Pancreas (tissue), 10 donors: Measurements from ENCODE around the gene RASAL3. TPM values are rescaled to one million over a fixed set of nuclear protein-coding genes. Genes with fewer than 3 reads are reported as not detected.

Experiments
- ATAC-seq, 4 donors: fragments of 200-7000 bp; cut with Tn5 transposase; one replicate each; pipeline versions ENCODE4 v1.8.0 to v1.9.1; 2020; ENCODE audit warnings: mild to moderate bottlenecking in 4 of 4, moderate library complexity in 4 of 4
- DNase-seq, 6 donors: peaks; one replicate each; pipeline ENCODE4 v3.0.0-alpha.2; 2020
- FAIRE-seq: peaks from 2 replicates; lab custom pipeline; 2012; peaks lifted over from hg19 to GRCh38; lab: Jason Lieb, UNC
- H3K27ac ChIP-seq, 4 donors: fragments of 200-600 bp; sonication (generic); 1 replicate in 3 of 4; 2 replicates in 1 of 4; pipeline versions ENCODE4 v1.5.0 to v1.8.0; 2020
- H3K27me3 ChIP-seq, 4 donors: fragments of 200-600 bp; one replicate each; pipeline ENCODE4 v1.8.0; 2021
- H3K36me3 ChIP-seq, 3 donors: fragments of 200-600 bp; sonication (generic) in 1 of 3; one replicate each; pipeline versions ENCODE4 v1.5.0 to v1.8.0; 2020 to 2021
- H3K4me1 ChIP-seq, 3 donors: fragments of 200-600 bp; one replicate each; pipeline ENCODE4 v1.8.0; 2021
- H3K4me3 ChIP-seq, 4 donors: fragments of 200-600 bp; sonication (generic) in 2 of 4; one replicate each; pipeline versions ENCODE4 v1.5.0 to v1.8.0; 2020 to 2021
- H3K9me3 ChIP-seq, 4 donors: fragments of 200-600 bp; one replicate each; pipeline ENCODE4 v1.8.0; 2021
- WGBS, 2 donors: extraction: QIAGEN DNeasy Blood & Tissue Kit; methylation state at CpG; one replicate each; pipeline ENCODE4 v1.1.7; 2013; 5-methylcytosine and 5-hydroxymethylcytosine counted together
- intact Hi-C, 3 donors: fragments of 100-400 bp; cut with DNase I; formaldehyde crosslinking; loops; one replicate each; pipeline versions ENCODE4 v1.11.1 to v1.14.2; 2022
- polyA plus RNA-seq, 2 donors: library from polyadenylated mRNA; stranded (reverse); fragments of 200-250 nt; gene quantifications; one replicate each; pipeline ENCODE4 v1.2.3, GENCODE V29; 2013
- total RNA-seq, 6 donors: library from RNA; stranded (reverse); fragmentation: NEBNext Ultra II Directional in 4 of 6; extraction: Animal tissue kit (Norgen Biotek cat#: 25700) in 4 of 6; gene quantifications; one replicate each; pipeline versions ENCODE4 v1.2.1 to v1.2.4, GENCODE V29; 2021 to 2023
- TF ChIP-seq, protein P1 (sequence below), 4 donors: fragments of 200-600 bp; sonication (generic) in 3 of 4; IDR thresholded peaks; one replicate each; pipeline versions ENCODE4 v1.5.0 to v1.8.0; 2021; ENCODE audit warnings: antibody characterized with exemption in 4 of 4
- donor health status: healthy with polysubstance abuse.
- donor health status: DM: no; HTN: no; CAD: no; lungs with moderate emphysema.
- donor health status: DM: no; HTN: no; CAD: no.
- donor health status: control.
- donor health status: control.
- donor health status: Bipolar disorder and iron deficiency.
- donor health status: DM: yes; HTN: yes; CAD: no.
- donor health status: DM: no; HTN: no; CAD: no.
- donor health status: DM: no; HTN: no; CAD: no.
- donor health status: DM: yes; HTN: yes; CAD: no.

The RASAL3 gene
- total and polyA plus RNA-seq, 8 donors: 0.83 to 7.5 (median 1.7) TPM

GRCh38 chr19:15424692-15425272 lies 39.6 kb downstream of the RASAL3 start:
- peak in 2 of 6 donors; percentile 26 to 82 for DNase-seq
- Histone ChIP-seq H3K27ac (no peak overlapping the region), H3K9me3 (no peaks in the 10 kb centered on the region), H3K4me1 (peaks cover 0 to 2% (median 0%) of the 10 kb centered on the region in 3 donors), H3K27me3 (no peaks in the 10 kb centered on the region), H3K36me3 (peaks cover 0 to 44% (median 15%) of the 10 kb centered on the region in 3 donors), H3K4me3 (no peak overlapping the region)
- FAIRE-seq: no peak
- TF ChIP-seq, protein P1, sequence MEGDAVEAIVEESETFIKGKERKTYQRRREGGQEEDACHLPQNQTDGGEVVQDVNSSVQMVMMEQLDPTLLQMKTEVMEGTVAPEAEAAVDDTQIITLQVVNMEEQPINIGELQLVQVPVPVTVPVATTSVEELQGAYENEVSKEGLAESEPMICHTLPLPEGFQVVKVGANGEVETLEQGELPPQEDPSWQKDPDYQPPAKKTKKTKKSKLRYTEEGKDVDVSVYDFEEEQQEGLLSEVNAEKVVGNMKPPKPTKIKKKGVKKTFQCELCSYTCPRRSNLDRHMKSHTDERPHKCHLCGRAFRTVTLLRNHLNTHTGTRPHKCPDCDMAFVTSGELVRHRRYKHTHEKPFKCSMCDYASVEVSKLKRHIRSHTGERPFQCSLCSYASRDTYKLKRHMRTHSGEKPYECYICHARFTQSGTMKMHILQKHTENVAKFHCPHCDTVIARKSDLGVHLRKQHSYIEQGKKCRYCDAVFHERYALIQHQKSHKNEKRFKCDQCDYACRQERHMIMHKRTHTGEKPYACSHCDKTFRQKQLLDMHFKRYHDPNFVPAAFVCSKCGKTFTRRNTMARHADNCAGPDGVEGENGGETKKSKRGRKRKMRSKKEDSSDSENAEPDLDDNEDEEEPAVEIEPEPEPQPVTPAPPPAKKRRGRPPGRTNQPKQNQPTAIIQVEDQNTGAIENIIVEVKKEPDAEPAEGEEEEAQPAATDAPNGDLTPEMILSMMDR (IDR thresholded peaks at IDR 0.05): no peak
- no peak for ATAC-seq
- 98% methylated on average over 38 of the region's 38 CpGs for WGBS, 2 donors
- intact Hi-C loops: no loop called here

DNA sequence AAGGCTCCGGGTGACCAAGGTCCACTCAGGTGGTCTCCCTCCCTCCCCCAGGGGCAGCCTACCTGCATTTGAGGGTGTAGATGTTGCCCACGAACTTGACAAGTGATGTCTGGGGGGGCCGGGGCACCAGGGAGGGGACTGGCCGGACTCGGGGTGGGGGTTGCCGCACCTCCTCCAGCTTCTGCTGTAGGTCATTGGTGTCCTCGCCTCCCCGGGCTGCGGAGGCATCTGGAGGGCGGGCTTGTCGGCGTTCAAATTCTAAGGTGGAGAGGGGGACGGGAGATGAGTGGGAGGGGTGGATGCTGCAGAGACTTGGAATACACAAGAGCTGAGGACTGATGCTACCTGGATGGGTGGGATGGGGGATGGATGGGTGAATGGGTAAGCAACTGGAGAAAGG lies 40.2 kb downstream of the RASAL3 start:
- no peak for FAIRE-seq
- DNase-seq: peak in 2 of 6 donors; percentile 24 to 64
- Histone ChIP-seq H3K4me1 (peaks cover 0 to 7% (median 0%) of the 10 kb centered on the region in 3 donors), H3K27me3 (no peaks in the 10 kb centered on the region), H3K4me3 (no peak overlapping the region), H3K27ac (no peak overlapping the region), H3K9me3 (no peaks in the 10 kb centered on the region), H3K36me3 (peaks cover 0 to 44% (median 15%) of the 10 kb centered on the region in 3 donors)
- intact Hi-C loops: no loop called here
- WGBS, 2 donors: 94% methylated on average over 13 of the region's 13 CpGs
- TF ChIP-seq, protein P1 (IDR thresholded peaks at IDR 0.05): no peak
- ATAC-seq: no peak

DNA sequence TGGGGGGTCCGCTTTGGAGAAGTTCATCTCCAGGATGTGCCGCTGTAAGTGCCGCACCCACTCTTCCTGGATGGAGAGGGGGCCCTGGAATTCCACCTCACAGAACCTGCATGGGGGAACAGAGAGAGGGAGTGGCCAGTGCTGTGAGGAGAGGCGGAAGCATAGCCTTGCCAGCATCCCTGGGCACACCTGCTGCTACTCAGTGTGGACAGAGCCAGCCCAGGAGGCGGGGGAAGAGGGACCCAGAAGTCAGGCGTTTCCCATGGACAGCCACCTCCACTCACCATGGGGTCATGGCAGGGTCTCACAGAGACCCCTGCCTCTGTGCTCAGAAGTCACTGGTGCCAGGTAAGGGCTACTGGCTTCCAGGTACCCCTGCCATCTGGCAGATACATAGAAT lies 41.2 kb downstream of the RASAL3 start:
- FAIRE-seq (no peak), DNase-seq (peak in 1 of 6 donors; percentile 53), ATAC-seq (no peak)
- TF ChIP-seq, protein P1 (IDR thresholded peaks at IDR 0.05): no peak
- no peak overlapping the region for H3K27ac ChIP-seq
- no peak overlapping the region for H3K4me3 ChIP-seq
- intact Hi-C loops: no loop called here
- peaks cover 0 to 7% (median 0%) of the 10 kb centered on the region in 3 donors for H3K4me1 ChIP-seq
- H3K9me3 ChIP-seq: no peaks in the 10 kb centered on the region
- WGBS, 2 donors: 98 to 100% methylated on average over 6 of the region's 6 CpGs
- H3K36me3 ChIP-seq: peaks cover 0 to 44% (median 15%) of the 10 kb centered on the region in 3 donors
- H3K27me3 ChIP-seq: no peaks in the 10 kb centered on the region

- ATAC-seq: no peak
- peak in 2 of 6 donors; percentile 32 to 66 for DNase-seq
- H3K4me1 ChIP-seq: peaks cover 2 to 7% (median 2%) of the 10 kb centered on the region in 3 donors
- WGBS, 2 donors: 93 to 98% methylated on average over 22 of the region's 22 CpGs
- no peak overlapping the region for H3K27ac ChIP-seq
- TF ChIP-seq, protein P1 (IDR thresholded peaks at IDR 0.05): no peak
- H3K4me3 ChIP-seq: no peak overlapping the region
- H3K36me3 ChIP-seq: peaks cover 0 to 37% (median 15%) of the 10 kb centered on the region in 3 donors
- no peak for FAIRE-seq
- no peaks in the 10 kb centered on the region for H3K27me3 ChIP-seq
- no peaks in the 10 kb centered on the region for H3K9me3 ChIP-seq
- intact Hi-C loops: no loop called here
Measured at GRCh38 chr19:15422296-15423075, 41.9 kb downstream of the RASAL3 start.
